Vagina (tissue), 2 donors: ENCODE results near the gene PIK3CG.

Experiments used
- CTCF ChIP-seq, 3 experiments: fragments of 450-650 bp in 2 of 3; fragments of 200-600 bp in 1 of 3; sonication (generic) in 1 of 3; IDR thresholded peaks; one replicate each; pipeline ENCODE4 v1.5.1; 2017 to 2019; ENCODE audit warnings: antibody characterized with exemption in 3 of 3, mild to moderate bottlenecking in 2 of 3, moderate library complexity in 2 of 3
- POLR2A ChIP-seq, 2 donors: fragments of 450-650 bp; IDR thresholded peaks; one replicate each; pipeline ENCODE4 v1.6.1; 2017; ENCODE audit warnings: antibody characterized with exemption in 2 of 2, mild to moderate bottlenecking in 2 of 2, moderate library complexity in 2 of 2
- POLR2AphosphoS5 ChIP-seq, 2 donors: sonication (generic); formaldehyde crosslinking; IDR thresholded peaks; one replicate each; pipeline ENCODE4 v1.9.0; 2017; ENCODE audit warnings: antibody characterized with exemption in 2 of 2, mild to moderate bottlenecking in 2 of 2, low read depth in 1 of 2; ENCODE audit not compliant: insufficient read depth in 1 of 2

DNA sequence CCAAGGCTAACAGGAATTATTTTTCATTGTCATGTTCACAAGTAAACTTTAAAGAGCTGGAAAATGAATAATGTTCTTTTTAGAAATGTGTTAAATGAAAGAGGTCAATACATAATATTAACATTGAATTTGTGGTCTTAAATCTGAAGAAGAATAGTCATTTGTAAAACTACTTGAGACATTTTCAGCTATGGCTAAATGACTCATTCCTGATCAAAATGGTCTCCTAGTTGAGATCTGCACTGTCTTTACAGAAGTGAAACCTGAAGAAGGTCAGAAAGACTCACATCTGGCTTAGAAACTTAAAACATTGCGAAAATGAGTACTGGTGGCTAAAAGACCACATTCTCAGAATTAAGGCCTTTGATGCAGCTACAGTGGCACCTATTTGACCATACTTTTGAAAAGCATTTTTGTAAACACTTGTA, 5.9 kb downstream of the PIK3CG start:
- TF ChIP-seq CTCF (IDR thresholded peaks at IDR 0.05) (no peak), POLR2A (IDR thresholded peaks at IDR 0.05) (no peak), POLR2AphosphoS5 (IDR thresholded peaks at IDR 0.05; ENCODE audit: insufficient read depth in 1 of 2, low read depth in 1 of 2) (no peak)
